Small intestine (tissue), 7 donors: ENCODE measurements around the gene NCOA4. TPM values are rescaled to one million over a fixed set of nuclear protein-coding genes. Genes with fewer than 3 reads are reported as not detected.
"Not testable (repeated sequence)": the region's sequence is repeated elsewhere in the genome, so short reads cannot be mapped to it uniquely, and the experiment has no call there.

Experiments used
- DNase-seq, 2 donors: peaks; one replicate each; pipeline versions ENCODE4 v3.0.0 to v3.0.0-alpha.2; 2013
- FAIRE-seq: peaks from 2 replicates; lab custom pipeline; 2012; peaks lifted over from hg19 to GRCh38; lab: Jason Lieb, UNC
- H3K27ac ChIP-seq, 3 donors: one replicate each; pipeline ENCODE4 v1.5.1; 2013; ENCODE audit warnings: low read length in 2 of 3, mild to moderate bottlenecking in 2 of 3, control low read depth in 1 of 3, inconsistent platforms in 1 of 3, low read depth in 1 of 3, moderate library complexity in 1 of 3
- H3K27me3 ChIP-seq, 3 donors: one replicate each; pipeline ENCODE4 v1.6.1; 2013; ENCODE audit warnings: low read length in 3 of 3, inconsistent platforms in 1 of 3; ENCODE audit not compliant: control insufficient read depth in 3 of 3, insufficient read depth in 3 of 3
- H3K36me3 ChIP-seq, 3 donors: one replicate each; pipeline ENCODE4 v1.6.1; 2013; ENCODE audit warnings: low read length in 3 of 3, inconsistent platforms in 1 of 3, low read depth in 1 of 3, mild to moderate bottlenecking in 1 of 3, moderate library complexity in 1 of 3; ENCODE audit not compliant: control insufficient read depth in 3 of 3, insufficient read depth in 2 of 3
- H3K4me1 ChIP-seq, 3 donors: one replicate each; pipeline ENCODE4 v1.6.1; 2013; ENCODE audit warnings: low read length in 2 of 3, inconsistent platforms in 1 of 3, low read depth in 1 of 3, mild to moderate bottlenecking in 1 of 3, moderate library complexity in 1 of 3; ENCODE audit not compliant: control insufficient read depth in 3 of 3, insufficient read depth in 2 of 3
- H3K4me3 ChIP-seq, 3 donors: one replicate each; pipeline ENCODE4 v1.5.1; 2013; ENCODE audit warnings: low read length in 3 of 3, control low read depth in 1 of 3, inconsistent platforms in 1 of 3, low read depth in 1 of 3, mild to moderate bottlenecking in 1 of 3, moderate library complexity in 1 of 3
- H3K9me3 ChIP-seq, 2 donors: one replicate each; pipeline ENCODE4 v1.6.1; 2013; ENCODE audit warnings: low read depth in 1 of 2, low read length in 1 of 2; ENCODE audit not compliant: control insufficient read depth in 2 of 2, insufficient read depth in 1 of 2
- WGBS, 3 donors: extraction: QIAGEN DNeasy Blood & Tissue Kit; methylation state at CpG; one replicate each; pipeline ENCODE4 v1.1.7; 2013; 5-methylcytosine and 5-hydroxymethylcytosine counted together
- polyA plus RNA-seq, 4 donors: library from polyadenylated mRNA; stranded (reverse) in 3 of 4; unstranded in 1 of 4; fragments of 200-250 nt in 3 of 4; fragments of 120-200 nt in 1 of 4; gene quantifications; one replicate each; pipeline versions ENCODE4 v1.2.1 to v1.2.3, GENCODE V29; 2013
- donor health status: healthy with polysubstance abuse.
- donor health status: control.
- donor health status: control.
- donor health status: Bipolar disorder and iron deficiency.
- donor health status: healthy.

NCOA4 gene
- polyA plus RNA-seq, 4 donors, result 82.1 to 245 (median 190) TPM

- 48 to 66% (median 56%) methylated on average over 3 of the region's 3 CpGs for WGBS, 3 donors
- H3K9me3 ChIP-seq, H3K4me1 ChIP-seq, H3K27me3 ChIP-seq, FAIRE-seq, DNase-seq, H3K27ac ChIP-seq, H3K36me3 ChIP-seq, H3K4me3 ChIP-seq: not testable (repeated sequence)
Measured at GRCh38 chr10:45974041-45974440, 56.4 kb downstream of the NCOA4 start.

DNA sequence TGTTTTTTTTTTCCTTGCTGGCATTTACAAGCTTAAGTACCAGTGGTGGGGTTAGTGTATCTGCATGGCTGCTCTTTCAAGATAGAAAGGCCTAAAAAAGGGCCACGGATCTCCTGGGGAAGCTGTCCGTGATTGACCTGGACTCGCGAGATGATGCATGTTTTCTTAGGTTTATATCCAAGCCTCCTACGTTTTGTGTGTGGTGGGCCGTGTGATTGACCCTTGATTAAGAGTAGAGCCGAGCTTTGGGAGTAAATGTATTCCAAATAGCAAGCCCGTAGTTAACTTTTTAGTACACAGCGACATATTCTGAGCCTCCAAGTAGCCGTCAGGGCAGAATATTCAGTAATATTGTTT lies 57.6 kb downstream of the NCOA4 start:
- not testable (repeated sequence) for H3K9me3 ChIP-seq, H3K36me3 ChIP-seq, FAIRE-seq, H3K4me1 ChIP-seq, H3K27me3 ChIP-seq
- 0% methylated on average over 9 to 10 of the region's 10 CpGs for WGBS, 3 donors
- DNase-seq, result peak in 1 of 2 donors; percentile 20
- H3K4me3 ChIP-seq, result peak overlapping the region; percentile 57 to 74 (median 73)
- peak overlapping the region; percentile 16 to 80 (median 32) for H3K27ac ChIP-seq

GRCh38 chr10:45972106-45972812 lies 58.2 kb downstream of the NCOA4 start, which contains the start of gene TIMM23:
Gene TIMM23, plus strand, starts transcription at chr10:45972489. Its CDS starts 136 bp downstream, at chr10:45972625.
- not testable (repeated sequence) for H3K27me3 ChIP-seq, H3K4me1 ChIP-seq, FAIRE-seq, H3K36me3 ChIP-seq, H3K9me3 ChIP-seq
- Histone ChIP-seq H3K27ac (peak within 1 kb of the TSS; percentile 32 to 80 (median 51)), H3K4me3 (peak within 1 kb of the TSS; percentile 57 to 74 (median 73))
- peak; percentile 83 to 89 for DNase-seq
- WGBS, 3 donors, result 0% methylated on average over 56 to 60 of the region's 60 CpGs

- H3K36me3 ChIP-seq, H3K27me3 ChIP-seq, H3K4me1 ChIP-seq, FAIRE-seq, H3K9me3 ChIP-seq: not testable (repeated sequence)
- Histone ChIP-seq H3K27ac (peak overlapping the region; percentile 24 to 80 (median 51)), H3K4me3 (peak overlapping the region; percentile 57 to 74 (median 73))
- WGBS, 3 donors, result 0 to 1% (median 0%) methylated on average over 16 to 23 of the region's 25 CpGs
- peak; percentile 13 to 27 for DNase-seq
Measured at GRCh38 chr10:45971742-45972105, 58.7 kb downstream of the NCOA4 start.

- H3K9me3 ChIP-seq, H3K36me3 ChIP-seq, FAIRE-seq, H3K27me3 ChIP-seq, H3K4me1 ChIP-seq: not testable (repeated sequence)
- Histone ChIP-seq H3K27ac (peak overlapping the region in 2 of 3 donors; percentile 22 to 48), H3K4me3 (peak overlapping the region in 2 of 3 donors; percentile 73 to 74)
- 13 to 39% (median 26%) methylated on average over 14 of the region's 14 CpGs for WGBS, 3 donors
- DNase-seq, result peak in 1 of 2 donors; percentile 9
Measured at GRCh38 chr10:45971019-45971418, 59.4 kb downstream of the NCOA4 start.

- H3K4me3 ChIP-seq, H3K27ac ChIP-seq, H3K4me1 ChIP-seq, H3K27me3 ChIP-seq, DNase-seq, H3K9me3 ChIP-seq, FAIRE-seq, H3K36me3 ChIP-seq: not testable (repeated sequence)
- WGBS, 3 donors, result 89 to 97% (median 92%) methylated on average over 6 of the region's 6 CpGs
Measured at GRCh38 chr10:45962686-45963452, 67.6 kb downstream of the NCOA4 start.

- not testable (repeated sequence) for H3K36me3 ChIP-seq, H3K9me3 ChIP-seq, H3K4me3 ChIP-seq, DNase-seq, H3K27ac ChIP-seq, H3K27me3 ChIP-seq, H3K4me1 ChIP-seq, FAIRE-seq
- WGBS, 3 donors, result 94 to 99% (median 97%) methylated on average over 6 of the region's 6 CpGs
Measured at GRCh38 chr10:45957928-45958327, 72.5 kb downstream of the NCOA4 start.

DNA sequence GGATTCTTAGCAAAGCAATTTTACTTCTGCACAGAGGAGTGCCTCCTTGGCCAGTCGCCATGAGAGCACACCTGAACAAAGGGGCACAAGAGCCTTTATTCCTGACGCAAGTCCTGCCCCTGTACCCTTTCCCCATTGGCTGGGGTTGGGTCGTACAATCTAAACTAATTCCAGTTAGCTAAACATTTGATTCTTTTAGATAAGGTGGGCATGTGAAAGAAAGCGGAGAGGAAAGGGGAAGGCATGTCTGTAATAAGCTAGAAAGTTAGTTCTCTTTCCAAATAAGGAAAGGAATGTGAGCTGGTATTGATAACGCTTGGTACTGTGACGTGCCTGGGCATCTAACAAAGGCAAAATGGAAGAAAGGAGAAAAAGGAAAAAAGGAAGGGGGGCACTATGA lies 73.8 kb downstream of the NCOA4 start:
- not testable (repeated sequence) for H3K4me3 ChIP-seq, H3K27ac ChIP-seq
- 35 to 60% (median 57%) methylated on average over 3 to 5 of the region's 6 CpGs for WGBS, 3 donors

More for the DNA sequence above, 73.8 kb downstream of the NCOA4 start:
- DNase-seq, result peak in 1 of 2 donors; percentile 25
- not testable (repeated sequence) for H3K4me1 ChIP-seq, H3K27me3 ChIP-seq, H3K36me3 ChIP-seq, H3K9me3 ChIP-seq, FAIRE-seq
